Keratinocyte (primary cell): ENCODE results near the gene CMKLR1. TPM values are rescaled to one million over a fixed set of nuclear protein-coding genes. Genes with fewer than 3 reads are reported as not detected.

Experiments used
- DNase-seq: peaks from one replicate; pipeline ENCODE4 v3.0.0-alpha.2; 2011; ENCODE audit warnings: low read depth, missing footprints, low spot score
- FAIRE-seq: peaks from 2 replicates; lab custom pipeline; 2011; peaks lifted over from hg19 to GRCh38; lab: Jason Lieb, UNC
- H2AFZ ChIP-seq: 2 replicates; pipeline ENCODE4 v1.6.0; 2012; ENCODE audit warnings: low read length, control low read depth, inconsistent platforms; ENCODE audit not compliant: control insufficient read depth
- H3K27ac ChIP-seq: 2 replicates; pipeline ENCODE4 v1.5.1; 2011; ENCODE audit warnings: low read length; ENCODE audit not compliant: control insufficient read depth, insufficient read depth
- H3K27me3 ChIP-seq: 3 replicates; pipeline ENCODE4 v1.6.0; 2011; ENCODE audit warnings: low read length; ENCODE audit not compliant: control insufficient read depth, insufficient read depth; ENCODE audit errors: extremely low read depth
- H3K36me3 ChIP-seq, 2 experiments: 2 replicates in 1 of 2; 3 replicates in 1 of 2; pipeline ENCODE4 v1.5.1; 2011; ENCODE audit warnings: low read length in 2 of 2, mild to moderate bottlenecking in 1 of 2; ENCODE audit not compliant: control insufficient read depth in 2 of 2, insufficient read depth in 2 of 2; ENCODE audit errors: extremely low read depth in 1 of 2
- H3K4me1 ChIP-seq: 3 replicates; pipeline ENCODE4 v1.5.1; 2011; ENCODE audit warnings: low read length; ENCODE audit not compliant: control insufficient read depth, insufficient read depth; ENCODE audit errors: extremely low read depth
- H3K4me2 ChIP-seq: 3 replicates; pipeline ENCODE4 v1.6.0; 2011; ENCODE audit warnings: low read depth, low read length; ENCODE audit not compliant: control insufficient read depth, insufficient read depth; ENCODE audit errors: extremely low read depth
- H3K4me3 ChIP-seq, 3 experiments: fragments of 200-600 bp in 1 of 3; sonication (generic) in 1 of 3; 2 replicates in 2 of 3; 3 replicates in 1 of 3; pipeline ENCODE4 v1.5.1; 2011 to 2016; ENCODE audit warnings: low read length in 3 of 3, mild to moderate bottlenecking in 3 of 3, control low read depth in 2 of 3, inconsistent platforms in 1 of 3, low read depth in 1 of 3, mixed read lengths in 1 of 3, mixed run types in 1 of 3, moderate library complexity in 1 of 3; ENCODE audit not compliant: control insufficient read depth in 2 of 3, insufficient read depth in 2 of 3; ENCODE audit errors: extremely low read depth in 1 of 3
- H3K79me2 ChIP-seq: 2 replicates; pipeline ENCODE4 v1.6.0; 2012; ENCODE audit warnings: low read length; ENCODE audit not compliant: control insufficient read depth, insufficient read depth
- H3K9ac ChIP-seq: 3 replicates; pipeline ENCODE4 v1.6.0; 2011; ENCODE audit warnings: low read length; ENCODE audit not compliant: control insufficient read depth, insufficient read depth; ENCODE audit errors: extremely low read depth
- H3K9me1 ChIP-seq: 3 replicates; pipeline ENCODE4 v1.6.0; 2011; ENCODE audit warnings: low read length; ENCODE audit not compliant: control insufficient read depth, insufficient read depth; ENCODE audit errors: extremely low read depth
- H3K9me3 ChIP-seq: 2 replicates; pipeline ENCODE4 v1.5.1; 2012; ENCODE audit warnings: low read depth, low read length; ENCODE audit not compliant: control insufficient read depth
- H4K20me1 ChIP-seq: 3 replicates; pipeline ENCODE4 v1.6.0; 2011; ENCODE audit warnings: low read length; ENCODE audit not compliant: control insufficient read depth, insufficient read depth; ENCODE audit errors: extremely low read depth
- CTCF ChIP-seq, 3 experiments: IDR thresholded peaks in 1 of 3; conservative IDR thresholded peaks in 1 of 3; optimal IDR thresholded peaks in 1 of 3; 2 replicates in 2 of 3; 3 replicates in 1 of 3; pipeline versions ENCODE3 to v1.5.1; 2011; ENCODE audit warnings: low read length in 3 of 3, mild to moderate bottlenecking in 3 of 3, moderate library complexity in 2 of 3, control low read depth in 1 of 3, inconsistent platforms in 1 of 3; ENCODE audit not compliant: insufficient read depth in 2 of 3; ENCODE audit errors: extremely low read depth in 1 of 3
- EZH2 ChIP-seq: IDR thresholded peaks from one replicate; pipeline ENCODE4 v1.6.1; 2012; ENCODE audit warnings: inconsistent platforms, mild to moderate bottlenecking, low read length, moderate library complexity
- dilution Hi-C: fragments of 300-500 bp; cut with MboI; formaldehyde crosslinking; loops from one replicate; pipeline ENCODE4 v1.7.0; 2020; ENCODE audit warnings: low sequenced_read_pairs; ENCODE audit not compliant: extremely low pct_ligation_motif_present
- polyA plus RNA-seq, 5 experiments: library from polyadenylated mRNA; depleted of rRNA in 3 of 5; stranded (reverse) in 3 of 5; stranded (forward) in 1 of 5; unstranded in 1 of 5; fragments of >200 nt; gene quantifications; 1 replicate in 1 of 5; 2 replicates in 3 of 5; 3 replicates in 1 of 5; pipeline versions ENCODE4 v1.2.1 to v1.2.3, GENCODE V29; 2011 to 2012; ENCODE audit warnings: missing spikeins in 2 of 5, low read depth in 1 of 5, low replicate concordance in 1 of 5

CMKLR1 gene
- polyA plus RNA-seq, 1 donor (not counting 4 experiments of a cell fraction or from before 2014, with no cell fraction given), result not detected

GRCh38 chr12:108306506-108306905, 32.6 kb downstream of the CMKLR1 start:
- H3K4me2 ChIP-seq, result no peak overlapping the region
- no peaks in the 10 kb centered on the region for H3K9me1 ChIP-seq
- TF ChIP-seq CTCF (optimal IDR thresholded peaks at IDR 0.05 in 1 of 3, IDR thresholded peaks at IDR 0.05 in 1 of 3, conservative IDR thresholded peaks at IDR 0.05 in 1 of 3; ENCODE audit: extremely low read depth in 1 of 3, insufficient read depth in 2 of 3, low read length in 3 of 3) (no peak), EZH2 (no peak)
- peaks cover 8% of the 10 kb centered on the region for H3K4me1 ChIP-seq
- FAIRE-seq (no peak), DNase-seq (no peak)
- no peaks in the 10 kb centered on the region for H3K79me2 ChIP-seq
- no peak overlapping the region for H3K27ac ChIP-seq
- H3K36me3 ChIP-seq, result no peaks in the 10 kb centered on the region
- no peak overlapping the region for H3K4me3 ChIP-seq
- H4K20me1 ChIP-seq, result no peaks in the 10 kb centered on the region
- no peak overlapping the region for H3K9ac ChIP-seq
- no peaks in the 10 kb centered on the region for H3K9me3 ChIP-seq
- no peak overlapping the region for H2AFZ ChIP-seq
- peaks cover 10% of the 10 kb centered on the region for H3K27me3 ChIP-seq
- dilution Hi-C loops, result no loop called here

GRCh38 chr12:108305991-108306501, 33.1 kb downstream of the CMKLR1 start:
- peaks cover 8% of the 10 kb centered on the region for H3K4me1 ChIP-seq
- no peak overlapping the region for H3K27ac ChIP-seq
- H3K79me2 ChIP-seq, result no peaks in the 10 kb centered on the region
- peak overlapping the region; percentile 41 for H3K4me2 ChIP-seq
- peak overlapping the region; percentile 14 for H2AFZ ChIP-seq
- TF ChIP-seq EZH2 (no peak), CTCF (optimal IDR thresholded peaks at IDR 0.05 in 1 of 3, IDR thresholded peaks at IDR 0.05 in 1 of 3, conservative IDR thresholded peaks at IDR 0.05 in 1 of 3; ENCODE audit: extremely low read depth in 1 of 3, insufficient read depth in 2 of 3, low read length in 3 of 3) (no peak)
- H3K4me3 ChIP-seq, result peak overlapping the region in 2 of 3 experiments; percentile 11 to 15
- no peak overlapping the region for H3K9ac ChIP-seq
- H4K20me1 ChIP-seq, result no peaks in the 10 kb centered on the region
- H3K27me3 ChIP-seq, result peaks cover 10% of the 10 kb centered on the region
- dilution Hi-C loops, result no loop called here
- H3K9me1 ChIP-seq, result no peaks in the 10 kb centered on the region
- no peaks in the 10 kb centered on the region for H3K36me3 ChIP-seq
- no peak for FAIRE-seq
- no peaks in the 10 kb centered on the region for H3K9me3 ChIP-seq
- DNase-seq, result no peak
